MCF 10A (cell line): ENCODE results near the gene PNMA6F. TPM values are rescaled to one million over a fixed set of nuclear protein-coding genes. Genes with fewer than 3 reads are reported as not detected.

Experiments
- BruUV-seq: library from RNA; stranded (reverse); fragments of 400-500 nt; replicated peaks from 2 replicates; lab custom pipeline; 2021; lab: Mats Ljungman, UMichigan
- CTCF ChIA-PET: fragments of 300-600 bp; sonication (Branson Sonifier 250); formaldehyde crosslinking; extraction: SDS; loops from one replicate; lab custom pipeline; 2021; ENCODE audit warnings: antibody characterized with exemption, inconsistent platforms; lab: Yijun Ruan, JAX
- POLR2A ChIA-PET: fragments of 300-600, 350-650 bp; sonication (Branson Sonifier 250); formaldehyde crosslinking; extraction: SDS; loops from one replicate; lab custom pipeline; 2020; ENCODE audit warnings: antibody characterized with exemption, inconsistent platforms; lab: Yijun Ruan, JAX
- DNase-seq: peaks from one replicate; pipeline ENCODE4 v3.0.0-alpha.2; 2018; ENCODE audit not compliant: unreplicated experiment
- H3K27ac Mint-ChIP-seq: one replicate; pipeline ENCODE4 v1.8.0; 2022; ENCODE audit warnings: mild to moderate bottlenecking, low read depth, mixed read lengths; ENCODE audit not compliant: unreplicated experiment
- H3K27me3 Mint-ChIP-seq: one replicate; pipeline ENCODE4 v1.8.0; 2022; ENCODE audit warnings: mixed read lengths; ENCODE audit not compliant: insufficient read depth, unreplicated experiment
- H3K36me3 Mint-ChIP-seq: one replicate; pipeline ENCODE4 v1.8.0; 2022; ENCODE audit warnings: mild to moderate bottlenecking, moderate library complexity, mixed read lengths; ENCODE audit not compliant: insufficient read depth, unreplicated experiment
- H3K4me1 Mint-ChIP-seq: one replicate; pipeline ENCODE4 v1.8.0; 2022; ENCODE audit warnings: mixed read lengths; ENCODE audit not compliant: insufficient read depth, unreplicated experiment
- H3K4me3 Mint-ChIP-seq: one replicate; pipeline ENCODE4 v1.8.0; 2022; ENCODE audit warnings: mild to moderate bottlenecking, moderate library complexity, mixed read lengths; ENCODE audit not compliant: unreplicated experiment
- H3K9me3 Mint-ChIP-seq: one replicate; pipeline ENCODE4 v1.8.0; 2022; ENCODE audit warnings: mixed read lengths; ENCODE audit not compliant: unreplicated experiment
- intact Hi-C: fragments of 100-400 bp; cut with micrococcal nuclease; formaldehyde crosslinking; loops from 2 replicates; pipeline ENCODE4 v1.14.1; 2022
- total RNA-seq: library from RNA; stranded (reverse); gene quantifications from 2 replicates; pipeline ENCODE4 v1.2.3, GENCODE V29; 2022
- TF ChIP-seq, protein P1 (sequence below): fragments of 200-600 bp; IDR thresholded peaks from one replicate; pipeline ENCODE4 v1.8.0; 2022; ENCODE audit warnings: antibody characterized with exemption, mild to moderate bottlenecking; ENCODE audit not compliant: unreplicated experiment

PNMA6F gene
- total RNA-seq, 1 experiment from 2014 or later: not detected

DNA sequence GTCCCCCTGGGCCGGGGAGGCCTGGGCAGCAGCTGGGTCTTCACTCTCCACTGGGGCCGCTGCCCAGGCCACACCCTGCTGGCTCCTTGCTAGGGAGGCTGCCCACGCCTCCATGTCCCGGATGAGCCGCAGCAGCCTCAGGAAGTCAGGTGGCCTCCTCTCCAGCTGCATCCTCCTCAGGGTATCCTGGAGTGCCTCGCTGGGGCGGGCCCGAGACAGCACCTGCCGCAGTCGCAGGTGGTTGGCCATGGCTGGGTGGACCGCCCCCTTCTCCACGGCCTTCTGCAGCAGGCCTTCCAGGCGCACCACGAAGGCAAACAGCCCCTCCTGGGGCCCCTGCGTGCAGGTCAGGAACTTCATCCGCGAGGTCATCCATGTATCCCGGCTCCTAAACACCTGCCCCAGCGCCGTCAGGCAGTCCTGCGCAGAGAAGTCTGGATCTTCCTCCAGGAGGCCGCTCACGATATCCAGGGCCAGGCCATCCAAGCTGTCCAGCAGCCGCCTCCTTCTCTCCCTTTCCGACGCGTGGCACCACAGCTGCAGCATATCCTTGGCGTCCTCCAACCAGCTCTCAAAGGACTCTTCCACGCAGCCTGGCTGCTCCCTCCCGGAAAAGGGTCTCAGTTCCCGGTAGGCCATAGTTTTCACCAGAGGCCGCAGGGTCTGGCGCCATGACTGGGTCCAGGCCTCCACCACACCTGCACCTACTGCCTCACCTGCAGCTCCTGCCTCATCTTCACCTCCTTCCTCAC is 2.1 kb downstream of the PNMA6F start:
- no TSS peak for BruUV-seq
- Mint-ChIP-seq H3K27ac (no peak overlapping the region), H3K4me1 (no peaks in the 10 kb centered on the region), H3K4me3 (no peak overlapping the region), H3K36me3 (no peaks in the 10 kb centered on the region), H3K27me3 (peaks cover 17% of the 10 kb centered on the region), H3K9me3 (peaks cover 10% of the 10 kb centered on the region)
- intact Hi-C loops: no loop called here
- ChIA-PET CTCF (interaction anchor here (0.6 kb wide), 1 partner anchor 25 kb away, joined by 4 read pairs; no protein-coding TSS in a partner anchor), POLR2A (no interaction called here)
- no peak for DNase-seq
- TF ChIP-seq, protein P1, sequence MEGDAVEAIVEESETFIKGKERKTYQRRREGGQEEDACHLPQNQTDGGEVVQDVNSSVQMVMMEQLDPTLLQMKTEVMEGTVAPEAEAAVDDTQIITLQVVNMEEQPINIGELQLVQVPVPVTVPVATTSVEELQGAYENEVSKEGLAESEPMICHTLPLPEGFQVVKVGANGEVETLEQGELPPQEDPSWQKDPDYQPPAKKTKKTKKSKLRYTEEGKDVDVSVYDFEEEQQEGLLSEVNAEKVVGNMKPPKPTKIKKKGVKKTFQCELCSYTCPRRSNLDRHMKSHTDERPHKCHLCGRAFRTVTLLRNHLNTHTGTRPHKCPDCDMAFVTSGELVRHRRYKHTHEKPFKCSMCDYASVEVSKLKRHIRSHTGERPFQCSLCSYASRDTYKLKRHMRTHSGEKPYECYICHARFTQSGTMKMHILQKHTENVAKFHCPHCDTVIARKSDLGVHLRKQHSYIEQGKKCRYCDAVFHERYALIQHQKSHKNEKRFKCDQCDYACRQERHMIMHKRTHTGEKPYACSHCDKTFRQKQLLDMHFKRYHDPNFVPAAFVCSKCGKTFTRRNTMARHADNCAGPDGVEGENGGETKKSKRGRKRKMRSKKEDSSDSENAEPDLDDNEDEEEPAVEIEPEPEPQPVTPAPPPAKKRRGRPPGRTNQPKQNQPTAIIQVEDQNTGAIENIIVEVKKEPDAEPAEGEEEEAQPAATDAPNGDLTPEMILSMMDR: no peak

DNA sequence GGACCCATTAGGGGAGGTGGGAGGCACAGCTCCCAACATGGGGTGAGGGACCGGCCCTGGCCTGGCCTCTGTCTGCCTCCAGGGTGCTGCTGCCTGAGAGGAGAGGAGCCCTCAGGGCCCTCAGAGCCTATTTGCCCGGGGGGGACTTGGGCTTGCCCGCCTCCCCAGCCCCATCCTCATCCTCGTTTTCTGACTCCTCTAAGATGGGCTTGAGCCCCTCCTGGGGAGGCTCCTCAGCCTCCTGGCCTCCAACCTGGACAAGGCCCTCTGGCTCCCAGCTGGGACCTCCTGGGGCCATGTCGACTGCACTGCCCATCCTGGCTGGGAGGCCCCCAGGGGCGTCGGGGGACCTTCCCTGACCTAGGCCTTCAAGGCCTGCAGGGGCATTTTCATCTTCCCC is 2.8 kb downstream of the PNMA6F start:
- DNase-seq: no peak
- POLR2A ChIA-PET: no interaction called here
- TF ChIP-seq, protein P1: no peak
- Mint-ChIP-seq H3K36me3 (no peaks in the 10 kb centered on the region), H3K4me1 (no peaks in the 10 kb centered on the region), H3K4me3 (no peak overlapping the region), H3K27ac (no peak overlapping the region), H3K27me3 (peaks cover 10% of the 10 kb centered on the region), H3K9me3 (peaks cover 3% of the 10 kb centered on the region)
- CTCF ChIA-PET: interaction anchor here (0.6 kb wide), 1 partner anchor 288 kb away, joined by 4 read pairs; no protein-coding TSS in a partner anchor
- intact Hi-C loops: no loop called here
- BruUV-seq: no TSS peak

DNA sequence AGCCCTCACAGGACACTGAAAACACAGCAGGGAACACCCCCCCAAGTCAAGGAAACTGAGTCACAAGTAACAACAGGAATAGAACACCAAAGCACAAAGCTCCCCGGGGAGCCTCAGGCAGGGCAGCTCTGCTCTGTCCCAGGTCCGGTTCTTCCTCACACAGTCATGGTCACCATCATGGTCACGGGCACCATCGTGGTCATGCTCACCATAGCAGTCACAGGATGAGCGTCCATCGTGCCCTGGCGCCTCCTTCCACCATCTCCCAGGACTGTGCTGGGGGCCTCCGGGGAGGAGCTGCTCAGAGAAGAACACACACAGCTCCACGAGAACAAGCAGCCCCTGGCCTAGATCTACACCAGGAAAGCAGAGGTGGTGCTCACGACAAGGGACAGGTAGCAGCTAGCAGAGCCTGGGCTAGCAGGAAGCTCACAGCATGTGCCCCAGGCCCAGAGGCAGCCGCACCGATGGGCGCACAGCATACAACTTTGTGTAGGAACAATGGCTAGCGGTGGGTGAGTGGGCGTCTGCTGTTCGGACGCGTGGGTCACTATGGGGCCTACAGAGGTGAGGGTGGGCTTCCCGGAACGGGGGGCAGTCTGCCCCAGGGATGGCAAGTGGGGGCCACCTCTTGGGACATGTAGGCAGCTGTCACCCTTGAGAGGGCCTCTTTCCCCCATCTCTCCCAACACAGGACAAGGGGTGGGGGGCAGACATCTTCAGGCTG is 3.4 kb downstream of the PNMA6F start:
- peaks cover 4% of the 10 kb centered on the region for H3K27me3 Mint-ChIP-seq
- no peaks in the 10 kb centered on the region for H3K4me1 Mint-ChIP-seq
- POLR2A ChIA-PET: no interaction called here
- intact Hi-C loops: no loop called here
- no peaks in the 10 kb centered on the region for H3K9me3 Mint-ChIP-seq
- no peaks in the 10 kb centered on the region for H3K36me3 Mint-ChIP-seq
- no peak overlapping the region for H3K27ac Mint-ChIP-seq
- BruUV-seq: no TSS peak
- no peak for DNase-seq
- TF ChIP-seq, protein P1: no peak
- CTCF ChIA-PET: interaction anchor here (0.6 kb wide), 2 partner anchors 288 to 533 kb away, joined by 3 to 4 read pairs; no protein-coding TSS in a partner anchor
- no peak overlapping the region for H3K4me3 Mint-ChIP-seq

DNA sequence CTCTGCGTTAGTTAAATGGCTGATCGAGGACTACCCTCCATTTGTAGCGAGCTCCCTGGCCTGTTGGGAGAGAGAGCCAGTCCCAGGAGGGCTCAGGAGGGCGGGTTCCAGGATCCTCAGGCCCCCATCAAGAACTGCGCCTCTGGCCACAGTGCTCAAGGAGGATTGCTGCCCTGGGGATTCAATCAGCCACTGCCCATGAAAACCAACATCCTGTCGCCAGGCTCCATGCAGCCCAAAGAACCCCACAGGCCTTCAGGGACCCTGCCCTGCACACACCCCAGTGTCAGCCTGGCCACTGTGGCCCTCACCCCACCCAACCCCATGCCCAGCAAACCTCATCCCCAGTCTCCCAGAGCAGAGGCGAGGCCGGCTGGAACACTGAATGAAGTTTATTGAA is 4.3 kb downstream of the PNMA6F start:
- H3K36me3 Mint-ChIP-seq: no peaks in the 10 kb centered on the region
- BruUV-seq: no TSS peak
- no peak overlapping the region for H3K4me3 Mint-ChIP-seq
- no peaks in the 10 kb centered on the region for H3K9me3 Mint-ChIP-seq
- no peaks in the 10 kb centered on the region for H3K27me3 Mint-ChIP-seq
- ChIA-PET CTCF (no interaction called here), POLR2A (no interaction called here)
- no peaks in the 10 kb centered on the region for H3K4me1 Mint-ChIP-seq
- no peak for DNase-seq
- intact Hi-C loops: no loop called here
- TF ChIP-seq, protein P1: no peak
- no peak overlapping the region for H3K27ac Mint-ChIP-seq
